GM21390 (cell line): ENCODE data around the gene MEGF6.
"Not testable (repeated sequence)": the region's sequence is repeated elsewhere in the genome, so short reads cannot be mapped to it uniquely, and the experiment has no call there.

ENCODE experiments used
- ATAC-seq: cut with Tn5 transposase; IDR thresholded peaks from one replicate; pipeline ENCODE4 v1.9.1; 2021; ENCODE audit not compliant: unreplicated experiment

Gene MEGF6

DNA sequence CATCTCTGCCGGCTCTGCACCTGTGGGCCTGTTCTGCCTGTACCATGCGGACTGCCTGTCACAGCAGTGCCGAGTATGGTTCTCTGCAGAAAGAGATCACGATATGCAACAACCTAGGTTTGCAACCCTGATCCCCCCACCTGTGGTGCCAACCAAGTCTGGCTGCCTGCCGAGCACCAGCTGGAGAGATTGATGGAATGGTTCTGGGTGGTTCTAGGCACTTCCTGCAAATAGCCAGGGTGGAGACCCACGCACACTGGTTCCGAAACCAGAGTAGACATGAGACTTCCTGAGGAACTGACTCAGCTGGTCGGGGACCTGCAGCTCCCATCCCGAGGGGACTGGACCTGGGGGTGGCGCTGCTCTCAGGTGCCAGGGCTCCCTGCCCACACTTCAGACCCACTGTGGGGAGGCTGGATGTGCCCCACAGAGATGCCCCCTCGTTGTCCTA lies 18.9 kb upstream of the MEGF6 start:
- ATAC-seq, result no peak

DNA sequence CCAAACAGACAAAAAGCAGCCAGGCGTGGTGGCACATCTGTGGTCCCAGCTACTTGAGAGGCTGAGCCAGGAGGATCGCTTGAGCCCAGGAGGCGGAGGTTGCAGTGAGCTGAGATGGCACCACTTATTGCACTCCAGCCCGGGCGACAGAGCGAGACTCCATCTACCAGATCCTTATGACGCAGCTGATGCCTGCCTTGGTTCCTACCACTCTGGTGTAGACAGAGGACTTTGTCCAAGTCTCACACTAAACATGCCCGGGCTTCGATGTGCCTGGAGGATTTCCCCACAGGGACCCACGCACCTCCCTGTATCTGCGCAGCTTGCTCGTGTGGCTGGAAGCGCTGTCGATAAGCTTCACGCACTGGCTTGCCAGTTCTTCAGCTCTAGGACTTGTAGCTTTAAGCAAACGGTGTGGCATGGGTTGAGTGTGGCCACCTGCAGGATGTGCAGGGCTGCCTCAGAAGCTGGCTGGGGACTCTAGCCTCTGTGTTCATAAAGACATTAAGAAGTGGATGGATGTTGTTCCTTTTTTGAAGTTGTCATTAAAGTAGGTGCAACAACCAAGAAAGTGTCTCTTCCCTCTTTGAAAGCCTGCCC lies 18.4 kb upstream of the MEGF6 start:
- no peak for ATAC-seq

DNA sequence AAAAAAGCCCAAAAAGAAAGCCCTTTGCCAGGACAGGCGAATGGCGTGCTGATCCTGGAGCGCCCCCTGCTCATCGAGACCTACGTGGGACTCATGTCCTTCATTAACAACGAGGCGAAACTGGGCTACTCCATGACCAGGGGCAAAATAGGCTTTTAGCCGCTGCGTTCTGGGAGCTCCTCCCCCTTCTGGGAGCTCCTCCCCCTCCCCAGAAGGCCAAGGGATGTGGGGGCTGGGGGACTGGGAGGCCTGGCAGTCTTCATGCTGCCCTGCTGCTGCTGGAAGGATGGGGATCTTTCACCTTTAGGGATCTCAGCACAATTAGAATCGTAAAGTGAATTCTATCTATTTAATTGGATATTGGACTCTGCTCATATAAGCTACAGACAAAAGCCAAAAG lies 17.1 kb upstream of the MEGF6 start:
- no peak for ATAC-seq

DNA sequence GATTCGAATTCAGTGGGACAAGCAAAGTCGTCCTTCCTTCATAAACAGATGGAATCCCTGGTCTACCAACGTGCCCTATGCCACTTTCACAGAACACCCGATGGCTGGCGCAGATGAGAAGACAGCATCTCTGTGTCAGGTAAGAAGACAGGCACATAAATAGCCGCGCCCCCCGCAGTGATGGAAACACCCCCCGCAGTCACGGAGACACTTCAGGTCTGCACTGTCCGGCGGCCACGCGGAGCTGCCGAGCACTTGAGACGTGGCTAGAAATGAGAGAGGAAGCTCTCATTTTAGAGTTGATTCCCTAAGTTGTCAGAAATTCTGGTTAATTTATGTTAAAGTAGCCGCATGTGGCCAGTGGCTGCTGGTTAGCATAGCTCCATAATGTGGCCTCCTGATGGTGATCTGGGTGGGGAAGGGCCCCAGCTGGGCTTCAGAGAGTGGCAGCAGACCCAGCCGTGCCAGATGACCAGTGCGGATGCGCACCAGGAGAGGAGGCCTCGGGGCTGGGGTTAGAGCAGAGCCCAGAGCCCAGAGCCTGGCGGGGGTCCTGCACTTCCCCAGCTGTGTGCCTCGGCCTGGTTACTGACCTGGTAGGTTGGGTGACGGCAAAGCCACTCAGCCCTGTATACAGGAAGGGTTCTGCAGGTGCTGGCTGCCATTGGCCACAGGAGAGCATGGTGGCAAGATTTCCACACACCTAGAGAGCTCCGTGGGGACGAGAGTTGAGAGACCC lies 16.4 kb upstream of the MEGF6 start:
- ATAC-seq, result no peak

DNA sequence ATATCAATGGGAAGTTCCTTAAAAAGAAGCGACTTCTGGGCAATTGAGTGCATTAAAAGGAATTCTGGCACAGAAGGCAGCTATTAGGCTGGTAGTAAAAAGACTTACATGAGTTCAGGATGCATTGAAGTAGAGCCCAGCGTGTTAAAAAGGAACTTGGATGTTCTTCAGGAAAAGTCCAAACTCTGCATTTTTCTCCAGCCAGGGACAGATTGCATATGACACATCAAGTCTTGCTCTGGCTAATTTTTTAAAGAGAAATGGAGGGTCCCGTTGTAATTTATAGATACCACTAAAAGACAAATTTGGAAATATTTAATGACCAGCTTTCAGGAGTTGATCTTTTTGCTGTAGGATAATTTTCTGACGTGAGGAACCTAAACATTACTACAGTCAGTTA lies 14.7 kb upstream of the MEGF6 start:
- ATAC-seq, result no peak

DNA sequence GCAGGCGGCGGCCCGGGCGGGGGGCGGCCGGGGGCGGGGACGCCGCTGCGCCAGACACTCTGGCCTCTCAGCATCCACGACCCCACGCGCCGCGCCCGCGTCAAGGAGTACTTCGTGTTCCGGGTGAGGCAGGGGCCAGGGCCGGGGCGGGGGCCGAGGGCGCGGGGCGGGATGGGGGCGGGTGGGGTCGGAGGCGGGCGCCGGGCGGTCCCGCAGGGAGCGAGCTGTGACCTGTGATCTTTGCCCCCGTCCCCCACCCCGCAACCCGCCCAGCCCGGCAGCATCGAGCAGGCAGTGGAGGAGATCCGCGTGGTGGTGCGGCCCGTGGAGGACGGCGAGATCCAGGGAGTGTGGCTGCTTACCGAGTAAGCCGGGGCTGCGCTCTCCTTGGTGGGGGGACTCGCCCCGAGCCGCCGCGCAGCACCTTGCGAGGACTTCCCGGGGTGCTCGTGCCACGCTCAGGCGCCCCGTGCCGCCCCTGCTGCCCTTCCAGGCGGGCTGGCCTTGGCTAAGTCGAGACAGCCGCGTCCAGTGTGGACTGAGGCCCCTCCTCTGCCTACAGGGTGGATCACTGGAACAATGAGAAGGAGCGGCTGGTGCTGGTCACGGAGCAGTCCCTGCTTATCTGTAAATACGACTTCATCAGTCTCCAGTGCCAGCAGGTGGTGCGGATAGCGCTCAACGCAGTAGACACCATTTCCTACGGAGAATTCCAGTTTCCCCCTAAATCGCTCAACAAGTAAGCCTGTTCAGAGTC lies 14.0 kb upstream of the MEGF6 start:
- ATAC-seq, result peak; percentile 18

DNA sequence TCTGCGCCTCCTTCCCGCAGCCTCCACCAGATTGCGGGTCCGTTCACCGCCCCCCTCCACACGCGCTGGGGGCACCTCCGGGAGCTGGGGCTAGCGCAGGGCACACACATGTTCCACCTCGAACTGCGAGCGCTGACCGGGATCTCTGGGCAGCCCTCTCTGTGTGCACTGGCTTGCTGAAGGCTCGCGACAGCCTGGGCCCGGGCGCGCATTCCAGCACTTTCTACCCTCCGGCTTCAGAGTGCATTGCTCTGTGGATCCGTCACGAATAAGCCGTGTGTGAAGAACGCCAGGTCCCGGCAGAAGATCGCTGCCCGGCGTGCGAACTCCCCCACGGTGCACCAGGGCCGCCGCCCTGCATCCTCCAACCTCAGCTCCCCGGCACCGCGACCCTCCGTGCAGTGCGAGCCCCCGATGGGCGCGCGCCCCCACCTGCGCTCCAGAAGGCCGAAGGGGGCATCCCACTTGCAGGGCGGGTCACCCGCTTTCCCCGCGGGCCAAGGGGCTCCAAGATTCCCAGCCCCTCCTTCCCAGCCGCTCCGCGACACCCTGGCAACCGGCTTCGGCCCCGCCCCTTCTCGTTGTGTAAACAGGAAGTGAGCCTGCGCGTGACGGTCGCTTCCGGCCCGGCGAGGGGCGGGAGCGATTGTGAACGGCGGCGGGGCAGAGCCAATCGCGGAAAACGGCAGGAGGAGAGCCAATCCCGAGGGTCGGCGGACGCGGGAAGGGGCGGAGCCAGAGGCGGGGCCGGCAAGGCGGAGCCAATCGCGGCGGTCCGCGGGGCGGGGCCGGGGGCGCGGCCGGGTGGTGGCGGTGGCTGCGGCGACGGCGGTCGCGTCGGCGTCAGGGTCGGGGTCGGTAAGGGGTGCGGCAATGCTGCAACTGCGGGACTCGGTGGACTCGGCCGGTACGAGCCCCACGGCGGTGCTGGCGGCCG lies 13.2 kb upstream of the MEGF6 start, which contains the start of gene TPRG1L:
Gene TPRG1L, plus strand, starts transcription at position 816 of the 937 bp plus-strand sequence. Its CDS starts 58 bp downstream, at position 874.
- peak; percentile 93 for ATAC-seq

DNA sequence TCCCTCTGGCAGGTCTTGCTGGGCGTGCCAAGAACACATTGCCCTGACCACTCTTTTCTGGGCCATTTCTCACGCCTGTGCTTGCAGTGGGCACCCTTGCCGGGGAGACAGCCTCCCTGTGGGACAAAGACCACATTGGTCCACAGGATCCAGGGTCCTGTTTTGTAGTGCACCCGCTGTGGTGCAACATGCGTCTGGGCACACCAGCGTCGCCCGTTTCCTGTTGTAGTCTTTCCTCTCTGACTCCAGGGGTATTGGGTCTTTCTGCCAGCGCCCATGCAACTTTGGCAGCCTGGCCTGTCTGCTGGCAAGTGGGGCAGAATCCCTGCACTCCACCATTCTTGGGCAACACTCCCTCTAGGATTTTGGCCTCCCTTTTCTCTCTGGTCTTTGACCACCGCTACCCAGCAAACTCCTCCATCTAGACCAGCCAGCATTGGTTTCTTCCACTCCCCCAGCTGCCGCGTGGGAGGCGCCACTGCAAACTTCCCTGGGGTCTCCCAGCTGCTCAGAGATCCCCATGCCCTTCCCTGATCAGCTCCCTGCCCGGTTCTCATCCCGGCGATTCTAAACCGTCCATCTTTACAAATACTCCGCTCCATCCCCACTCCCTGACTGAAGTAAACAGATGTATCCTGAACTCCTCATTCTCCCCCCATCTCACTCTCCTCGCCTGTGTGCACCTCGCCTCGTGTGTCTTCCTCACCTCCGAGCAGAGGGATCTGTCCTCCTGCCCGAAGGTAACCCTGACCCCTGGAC lies 12.3 kb upstream of the MEGF6 start:
- ATAC-seq, result no peak

DNA sequence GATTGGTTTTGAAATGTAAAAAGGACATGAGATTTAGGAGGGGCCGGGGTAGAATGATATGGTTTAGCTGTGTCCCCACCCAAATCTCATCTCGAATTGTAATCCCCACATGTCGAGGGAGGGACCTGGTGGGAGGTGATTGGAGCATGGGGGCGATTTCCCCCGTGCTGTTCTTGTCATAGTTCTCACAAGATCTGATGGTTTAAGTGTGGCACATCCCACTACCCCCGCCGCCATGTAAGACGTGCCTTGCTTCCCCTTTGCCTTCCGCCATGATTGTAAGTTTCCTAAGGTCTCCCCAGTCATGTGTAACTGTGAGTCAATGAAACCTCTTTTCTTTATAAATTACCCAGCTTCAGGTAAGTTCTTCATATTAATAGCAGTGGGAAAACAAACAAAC lies 10.8 kb upstream of the MEGF6 start:
- ATAC-seq, result not testable (repeated sequence)

DNA sequence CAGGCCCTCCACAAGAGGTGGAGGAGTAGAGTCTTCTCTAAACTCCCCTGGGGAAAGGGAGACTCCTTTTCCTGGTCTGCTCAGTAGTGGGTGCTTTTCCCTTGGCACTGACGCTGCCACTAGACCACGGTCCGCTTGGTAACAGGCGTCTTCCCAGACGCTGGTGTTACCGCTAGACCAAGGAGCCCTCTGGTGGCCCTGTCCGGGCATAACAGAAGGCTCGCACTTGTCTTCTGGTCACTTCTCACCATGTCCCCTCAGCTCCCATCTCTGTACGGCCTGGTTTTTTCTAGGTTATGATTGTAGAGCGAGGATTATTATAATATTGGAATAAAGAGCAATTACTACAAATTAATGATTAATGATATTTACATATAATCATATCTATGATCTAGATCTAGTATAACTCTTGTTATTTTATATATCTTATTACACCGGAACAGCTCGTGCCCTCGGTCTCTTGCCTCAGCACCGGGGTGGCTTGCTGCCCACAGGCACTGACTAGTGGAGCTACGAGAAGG lies 9.9 kb upstream of the MEGF6 start:
- ATAC-seq, result not testable (repeated sequence)

DNA sequence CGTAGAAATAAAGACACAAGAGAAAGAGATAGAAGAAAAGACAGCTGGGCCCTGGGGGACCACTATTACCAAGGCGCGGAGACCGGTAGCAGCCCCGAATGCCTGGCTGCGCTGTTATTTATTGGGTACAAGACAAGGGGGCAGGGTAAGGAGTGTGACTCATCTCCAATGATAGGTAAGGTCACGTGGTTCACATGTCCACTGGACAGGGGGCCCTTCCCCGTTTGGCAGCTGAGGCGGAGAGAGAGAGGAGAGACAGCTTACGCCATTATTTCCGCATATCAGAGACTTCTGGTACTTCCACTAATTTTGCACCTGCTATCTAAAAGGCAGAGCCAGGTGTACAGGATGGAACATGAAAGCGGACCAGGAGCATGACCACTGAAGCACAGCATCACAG lies 9.4 kb upstream of the MEGF6 start:
- ATAC-seq, result no peak

DNA sequence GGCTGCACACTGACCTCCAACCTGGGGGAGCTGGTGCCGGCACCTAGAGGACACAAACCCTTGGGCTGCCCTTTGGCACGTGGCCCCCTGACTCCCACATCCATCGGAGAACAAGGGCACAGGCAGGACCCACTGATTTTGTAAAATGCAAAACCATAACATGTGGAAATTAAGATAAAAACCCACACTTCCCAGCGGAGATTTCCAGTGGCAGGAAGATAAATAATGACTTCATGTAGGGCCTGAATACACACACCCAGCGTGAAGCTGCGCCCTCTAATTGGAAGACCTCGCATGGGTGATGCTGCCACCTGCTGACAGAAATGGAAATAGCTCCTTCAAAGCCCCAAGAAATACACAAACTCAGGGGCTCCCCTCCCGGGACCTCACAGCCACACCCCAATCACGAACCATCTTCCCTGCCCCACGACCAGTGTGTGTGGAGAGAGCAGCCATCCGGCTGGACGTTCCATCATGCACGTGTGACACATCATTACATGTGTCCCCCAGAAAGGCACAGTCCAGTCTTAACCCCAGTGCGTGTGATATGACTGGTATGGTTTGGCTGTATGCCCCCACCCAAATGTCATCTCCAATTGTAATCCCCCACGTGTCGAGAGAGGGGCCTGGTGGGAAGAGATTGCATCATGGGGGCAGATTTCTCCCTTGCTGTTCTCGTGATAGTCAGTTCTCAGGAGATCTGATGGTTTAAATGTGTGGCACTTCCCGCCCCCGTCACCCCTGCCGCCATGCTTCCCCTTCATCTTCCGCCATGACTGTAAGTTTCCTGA lies 7.8 kb upstream of the MEGF6 start:
- no peak for ATAC-seq

DNA sequence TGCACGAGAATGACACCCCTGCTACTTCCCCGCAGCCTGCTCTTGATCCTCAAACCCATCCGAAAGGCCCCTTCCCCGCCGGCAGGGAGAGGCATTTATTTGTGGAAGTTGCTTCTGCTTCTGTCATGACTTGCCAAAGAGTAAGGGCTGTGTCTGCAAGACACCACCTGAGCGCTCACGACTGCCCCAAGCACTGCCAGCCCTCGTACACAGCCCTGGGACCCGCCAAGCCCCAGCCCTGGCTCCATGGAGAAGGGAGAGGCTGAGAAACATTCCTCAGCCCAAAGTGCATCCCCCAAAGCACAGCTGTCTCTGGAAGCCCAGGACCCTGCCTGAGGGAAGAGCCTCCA lies 7.2 kb upstream of the MEGF6 start:
- no peak for ATAC-seq

DNA sequence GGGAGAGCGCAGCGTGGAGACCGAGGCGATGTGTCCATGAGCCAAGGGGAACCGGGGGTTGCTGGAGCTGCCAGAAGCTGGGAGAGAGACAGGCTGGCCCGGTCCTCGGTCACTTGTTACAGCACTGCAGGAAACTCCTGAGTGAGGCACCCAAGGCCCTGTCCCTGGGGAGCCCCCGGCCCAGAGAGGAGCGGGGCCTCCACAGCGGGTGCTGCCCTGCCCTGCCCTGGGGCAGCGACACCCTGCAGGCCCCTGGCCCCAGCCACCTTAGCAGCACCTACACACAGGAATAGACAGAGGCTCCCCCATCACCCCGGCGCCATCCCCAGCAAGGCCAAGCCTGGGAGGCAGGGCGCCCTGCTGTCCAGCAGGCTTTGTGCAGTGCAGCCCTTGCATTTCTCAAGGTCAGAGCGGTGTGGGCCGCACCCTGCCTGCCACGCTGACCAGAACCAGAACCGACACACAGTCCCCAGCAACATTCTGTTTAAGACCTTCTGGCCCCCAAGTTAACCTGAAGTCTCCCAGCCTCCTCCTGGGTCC lies 6.6 kb upstream of the MEGF6 start:
- no peak for ATAC-seq

DNA sequence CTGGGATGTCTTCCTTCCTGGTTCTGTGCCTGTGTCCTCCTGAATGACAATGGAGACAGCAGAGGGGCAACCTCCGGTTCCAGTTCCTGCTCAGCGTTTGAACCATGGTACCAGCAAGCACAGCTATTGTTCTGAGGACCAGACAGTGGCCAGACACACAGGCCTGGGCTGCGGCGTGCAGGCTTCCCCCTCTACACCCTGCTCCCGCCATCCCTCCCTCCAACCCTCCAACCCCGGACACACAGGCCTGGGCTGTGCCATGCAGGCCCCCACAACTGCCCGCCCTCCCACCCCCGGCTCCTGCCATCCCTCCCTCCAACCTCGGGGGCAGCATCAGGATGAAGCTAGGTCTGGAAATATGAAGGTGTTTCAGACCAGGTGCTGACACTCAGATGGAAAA lies 5.6 kb upstream of the MEGF6 start:
- no peak for ATAC-seq

DNA sequence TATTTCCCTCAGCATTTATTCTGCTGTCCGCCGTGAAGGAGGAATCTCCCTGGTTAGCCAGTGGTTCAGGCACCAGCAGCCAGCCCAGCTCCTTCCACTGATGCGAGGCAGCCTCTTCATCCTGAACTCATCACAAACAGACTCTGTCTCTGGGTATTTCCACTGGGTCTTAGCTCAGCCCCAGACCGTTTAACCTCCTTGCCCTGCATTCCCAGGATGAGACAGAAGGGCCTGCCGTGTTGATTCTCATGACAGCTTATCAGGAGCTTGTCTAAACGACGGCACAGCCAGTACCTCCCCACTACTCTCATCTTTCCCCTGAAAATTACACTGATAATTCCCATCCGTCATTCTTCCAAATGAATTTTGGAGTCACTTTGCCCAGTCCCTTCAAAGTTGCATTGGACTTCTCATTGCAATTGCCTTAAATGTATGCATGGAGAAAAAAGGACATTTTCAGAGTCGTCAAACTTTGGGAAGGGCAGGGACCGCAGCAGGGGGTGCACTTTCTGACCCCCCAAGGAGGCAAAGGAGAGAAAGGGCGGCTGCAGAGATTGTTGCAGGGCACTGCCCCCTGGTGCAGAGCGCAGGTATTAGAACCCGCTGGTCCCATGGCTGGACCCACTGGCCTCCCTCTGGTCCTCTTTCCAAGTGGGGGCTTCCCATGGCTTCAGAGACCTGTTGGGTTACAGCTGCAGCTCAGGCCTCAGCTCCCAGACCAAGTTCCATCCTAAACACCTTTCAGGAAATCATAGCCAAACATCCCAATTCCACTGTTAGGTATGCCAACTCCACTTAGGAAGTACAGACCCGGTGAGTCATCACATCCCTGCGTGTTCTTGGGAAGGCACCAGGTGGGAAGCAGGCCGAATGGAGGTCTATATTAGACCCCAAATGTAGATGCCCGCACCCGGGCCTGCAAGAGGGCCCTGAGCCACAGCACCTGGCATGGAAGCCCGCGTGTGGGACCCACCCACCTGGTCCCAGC lies 3.7 kb upstream of the MEGF6 start:
- ATAC-seq, result no peak

DNA sequence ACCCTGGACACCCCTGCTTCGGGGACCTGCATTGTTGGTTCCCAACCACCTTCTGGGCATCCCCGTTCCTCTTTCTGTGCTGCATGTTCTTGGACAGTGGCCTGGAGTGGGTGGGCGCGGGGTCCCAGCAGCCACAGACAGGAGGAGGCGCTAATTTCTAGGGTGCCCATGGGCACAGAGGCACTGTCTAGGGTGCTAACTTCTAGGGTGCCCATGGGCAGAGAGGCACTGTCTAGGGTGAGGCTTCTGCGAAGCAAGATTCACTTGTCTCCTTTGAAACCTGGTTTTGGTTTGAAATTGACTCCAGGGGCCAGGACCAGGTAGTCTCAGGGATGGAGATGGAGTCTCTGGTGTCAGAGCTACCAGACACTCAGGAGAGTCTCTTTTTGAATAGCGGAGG lies 815 bp upstream of the MEGF6 start:
- no peak for ATAC-seq
